C4-2B (cell line): ENCODE measurements around the gene TXLNG.

ENCODE experiments used
- H3K27ac ChIP-seq: fragments of 450-650 bp; 2 replicates; pipeline ENCODE4 v1.5.1; 2017
- CTCF ChIP-seq: fragments of 450-650 bp; conservative IDR thresholded peaks from 2 replicates; pipeline ENCODE4 v1.5.1; 2017; ENCODE audit warnings: mild to moderate bottlenecking
- ZFX ChIP-seq: fragments of 450-650 bp; IDR thresholded peaks from 2 replicates; pipeline ENCODE4 v1.6.1; 2017

Gene TXLNG

GRCh38 chrX:16868920-16869319, 82.7 kb downstream of the TXLNG start:
- TF ChIP-seq CTCF (no peak), ZFX (no peak)

GRCh38 chrX:16869393-16870094, 83.3 kb downstream of the TXLNG start:
- H3K27ac ChIP-seq, result peak overlapping the region; percentile 92
- peak; percentile 47 for TF ChIP-seq ZFX
- TF ChIP-seq CTCF, result no peak

More at GRCh38 chrX:16868920-16869319, 82.7 kb downstream of the TXLNG start:
- H3K27ac ChIP-seq, result peak overlapping the region; percentile 92

GRCh38 chrX:16870095-16870861, 84.0 kb downstream of the TXLNG start, which contains the start of gene RBBP7:
Gene RBBP7 (minus strand): TSS chrX:16870362. CDS start chrX:16870053, 309 bp downstream.
- peak within 1 kb of the TSS; percentile 92 for H3K27ac ChIP-seq
- TF ChIP-seq ZFX (no peak), CTCF (no peak)

GRCh38 chrX:16870862-16871815, 84.9 kb downstream of the TXLNG start:
- H3K27ac ChIP-seq, result peak overlapping the region; percentile 92
- TF ChIP-seq CTCF, result no peak
- TF ChIP-seq ZFX, result peak; percentile 61; the same call in 1 of the 2 replicates

- TF ChIP-seq CTCF (no peak), ZFX (no peak)
- H3K27ac ChIP-seq, result no peak overlapping the region
Measured at GRCh38 chrX:16873106-16873505, 86.8 kb downstream of the TXLNG start.

- TF ChIP-seq CTCF (no peak), ZFX (no peak)
Measured at GRCh38 chrX:16874458-16875095, 88.3 kb downstream of the TXLNG start.

More at GRCh38 chrX:16874458-16875095, 88.3 kb downstream of the TXLNG start:
- no peak overlapping the region for H3K27ac ChIP-seq
